SH-SY5Y (cell line): ENCODE results near the gene CD2.

Experiments used
- GATA2 ChIP-seq: IDR thresholded peaks from 2 replicates; pipeline ENCODE4 v1.6.1; 2011; ENCODE audit warnings: mild to moderate bottlenecking, low read depth, low read length
- GATA3 ChIP-seq: IDR thresholded peaks from 2 replicates; pipeline ENCODE4 v1.6.1; 2011; ENCODE audit warnings: low read depth, mild to moderate bottlenecking, low read length, moderate library complexity

The CD2 gene

DNA sequence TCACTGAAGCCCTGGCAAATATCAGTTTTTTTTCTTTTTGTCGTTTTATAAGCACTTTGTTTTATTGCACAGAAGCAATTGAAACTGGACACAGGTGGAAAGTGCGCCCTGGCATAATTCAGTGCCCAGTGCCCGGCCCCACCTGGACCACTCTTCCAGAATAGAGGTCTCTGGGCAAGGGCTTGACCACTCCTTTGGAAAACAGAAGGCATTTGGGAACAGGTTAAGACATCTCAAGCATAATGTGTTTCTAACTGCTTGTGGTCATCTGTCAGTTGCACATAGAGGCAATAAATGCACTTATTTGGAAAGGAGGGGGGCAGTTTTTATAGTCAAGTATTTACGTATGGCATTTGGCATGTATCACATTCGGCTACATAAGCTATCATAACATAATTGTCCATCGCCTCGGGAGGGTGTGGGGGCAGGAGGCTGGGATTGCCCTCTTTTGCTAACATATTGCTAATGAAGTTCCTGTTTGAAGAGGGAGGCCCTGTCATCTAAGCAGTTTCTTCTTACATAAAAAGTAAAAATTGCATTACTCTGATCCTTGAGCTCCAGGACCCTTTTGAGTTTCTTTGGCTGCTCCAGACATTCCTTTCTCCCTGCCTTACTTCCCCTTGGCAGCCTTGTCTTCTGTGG is 14.7 kb upstream of the CD2 start:
- TF ChIP-seq GATA2 (no peak), GATA3 (no peak)

DNA sequence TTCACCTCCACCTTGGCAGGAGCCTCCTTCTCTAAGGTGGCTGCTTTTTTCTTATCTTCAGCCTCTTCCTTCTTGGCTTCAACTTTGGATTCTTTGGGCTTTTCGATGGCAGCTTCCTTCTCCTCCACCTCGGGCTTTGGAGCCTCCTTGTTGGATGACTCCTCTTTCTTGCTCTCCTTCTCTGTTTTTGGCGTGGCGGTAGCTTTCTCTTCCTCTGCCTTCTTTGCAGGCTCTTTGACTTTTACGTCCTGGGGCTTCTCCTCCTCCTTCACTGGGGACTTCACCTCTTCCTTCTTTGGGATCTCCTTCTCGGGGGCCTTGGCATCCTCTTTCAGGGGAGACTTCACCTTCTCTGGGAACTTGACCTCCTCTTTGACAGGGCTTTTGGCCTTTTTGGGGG is 13.9 kb upstream of the CD2 start:
- TF ChIP-seq GATA2 (no peak), GATA3 (no peak)

DNA sequence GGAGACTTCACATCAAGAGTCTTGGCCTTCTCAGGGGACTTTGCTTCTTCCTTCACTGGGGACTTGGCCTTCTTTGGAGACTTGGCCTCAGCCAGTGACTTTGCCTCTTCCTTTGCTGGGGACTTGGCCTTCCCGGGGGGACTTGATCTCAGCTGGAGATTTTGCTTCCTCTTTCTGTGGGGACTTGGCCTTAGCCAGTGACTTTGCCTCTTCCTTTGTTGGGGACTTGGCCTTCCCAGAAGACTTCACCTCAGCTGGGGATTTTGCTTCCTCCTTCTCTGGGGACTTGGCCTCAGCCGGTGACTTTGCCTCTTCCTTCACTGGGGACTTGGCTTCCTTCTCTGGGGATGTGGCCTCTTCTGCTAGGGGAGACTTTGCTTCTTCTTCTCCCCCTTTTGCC is 13.5 kb upstream of the CD2 start:
- TF ChIP-seq GATA3 (no peak), GATA2 (no peak)

DNA sequence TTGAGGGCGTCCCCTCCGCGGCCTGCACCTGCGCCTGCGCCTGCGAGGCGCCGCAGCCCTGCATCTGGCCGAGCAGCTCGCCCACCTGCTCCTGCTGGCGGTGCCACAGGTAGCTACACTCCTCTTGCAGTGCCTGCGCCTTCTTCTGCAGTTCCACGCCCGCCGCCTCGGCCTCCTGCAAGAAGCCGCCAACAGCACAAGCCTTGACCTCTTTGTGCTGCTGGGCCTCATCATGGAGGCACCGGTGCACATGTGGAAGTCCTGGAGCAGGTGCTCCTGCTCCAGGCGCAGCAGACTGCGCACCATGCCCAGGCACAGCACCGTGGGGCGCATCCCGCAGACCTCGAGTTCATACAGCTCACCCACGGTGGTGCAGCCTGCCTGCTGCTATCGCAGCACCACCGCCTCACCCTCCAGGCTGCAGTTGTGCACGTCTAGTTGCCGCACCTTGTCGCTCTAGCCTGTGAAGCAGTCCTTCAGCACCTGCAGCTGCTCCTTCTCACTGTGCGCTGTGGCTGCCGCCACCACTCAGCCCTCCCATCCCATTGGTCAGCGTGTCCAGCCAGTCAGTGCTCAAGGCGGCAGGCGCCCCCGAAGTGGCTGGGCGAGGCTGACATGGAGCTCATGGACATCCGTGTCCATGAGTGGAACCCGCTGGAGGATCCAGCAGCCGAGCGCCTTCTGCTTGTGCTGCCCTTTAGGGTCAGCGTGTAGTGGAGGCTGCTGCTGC is 12.2 kb upstream of the CD2 start:
- TF ChIP-seq GATA2 (no peak), GATA3 (no peak)

DNA sequence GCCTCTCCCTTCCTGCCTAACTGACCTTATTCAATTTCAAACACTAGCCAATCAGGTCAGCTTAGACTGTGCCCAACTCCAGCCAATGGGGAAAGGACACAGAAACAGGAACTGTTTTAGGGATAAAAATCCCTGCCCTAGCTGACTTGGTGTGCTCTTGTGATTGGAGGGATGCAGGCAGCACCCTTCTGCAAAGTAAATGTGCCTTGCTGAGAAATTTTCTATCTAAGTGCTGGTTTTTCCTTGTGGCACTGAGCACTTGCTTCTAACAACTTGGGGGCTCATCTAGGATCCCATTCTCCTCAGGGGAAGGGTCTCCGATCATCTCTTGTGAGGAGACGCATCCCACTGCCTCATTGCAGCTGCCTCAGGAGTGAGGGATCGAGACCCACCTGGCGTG is 10.7 kb upstream of the CD2 start:
- no peak for TF ChIP-seq GATA3
- no peak for TF ChIP-seq GATA2

DNA sequence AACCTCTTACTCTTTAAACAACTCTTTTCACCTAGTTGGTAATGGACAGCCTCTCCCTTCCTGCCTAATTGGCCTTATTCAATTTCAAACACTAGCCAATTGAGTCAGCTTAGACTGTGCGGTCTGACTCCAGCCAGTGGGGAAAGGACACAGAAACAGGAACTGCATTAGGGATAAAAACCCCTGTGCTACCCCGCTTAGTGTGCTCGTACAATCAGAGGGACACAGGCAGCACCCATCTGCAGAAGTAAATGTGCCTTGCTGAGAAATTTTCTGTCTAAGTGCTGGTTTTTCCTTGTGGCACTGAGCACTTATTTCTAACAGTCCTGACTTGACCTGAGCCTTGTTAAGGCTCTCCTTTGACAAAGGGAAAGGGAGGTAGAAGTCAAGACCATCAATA is 6.0 kb upstream of the CD2 start:
- TF ChIP-seq GATA2: no peak
- no peak for TF ChIP-seq GATA3

DNA sequence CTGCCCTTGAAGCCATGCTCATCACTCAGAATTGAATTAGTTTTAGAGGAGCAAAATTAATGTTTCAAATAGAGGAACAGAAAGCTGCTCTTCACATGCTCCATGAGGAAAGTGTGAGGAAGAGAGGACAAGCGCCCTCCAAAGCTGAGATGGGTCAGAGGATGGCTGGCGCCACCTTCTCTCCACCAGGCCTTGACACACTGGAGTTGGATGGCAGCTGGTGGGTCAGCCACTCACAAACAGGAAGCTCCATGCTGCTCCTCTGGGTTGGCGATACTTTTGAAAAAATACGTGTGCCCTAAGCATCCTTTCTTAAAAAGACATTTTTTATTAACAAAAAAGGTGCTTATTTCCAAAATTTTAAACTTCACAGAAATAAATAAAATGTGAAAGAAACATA is 3.1 kb upstream of the CD2 start:
- no peak for TF ChIP-seq GATA2

DNA sequence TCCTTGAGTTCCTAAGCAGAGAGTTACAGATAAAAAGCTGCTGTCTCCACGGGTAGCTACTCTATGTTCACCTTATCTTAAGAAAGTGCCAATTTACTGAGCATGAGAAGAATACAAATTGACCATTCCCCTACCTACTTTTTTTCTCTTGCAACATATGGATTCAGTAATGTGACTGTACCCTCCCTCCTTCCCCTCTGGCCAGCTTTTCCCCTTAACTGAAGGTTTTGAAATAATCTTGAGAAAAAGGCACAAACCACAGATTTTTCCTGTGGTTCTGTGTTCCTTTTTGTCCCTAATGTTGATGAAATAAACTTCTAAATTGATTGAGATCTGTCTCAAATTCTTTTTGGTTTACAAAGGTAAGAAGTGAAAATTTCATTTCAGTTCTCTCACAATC is 2.6 kb upstream of the CD2 start:
- TF ChIP-seq GATA3 (no peak), GATA2 (no peak)

DNA sequence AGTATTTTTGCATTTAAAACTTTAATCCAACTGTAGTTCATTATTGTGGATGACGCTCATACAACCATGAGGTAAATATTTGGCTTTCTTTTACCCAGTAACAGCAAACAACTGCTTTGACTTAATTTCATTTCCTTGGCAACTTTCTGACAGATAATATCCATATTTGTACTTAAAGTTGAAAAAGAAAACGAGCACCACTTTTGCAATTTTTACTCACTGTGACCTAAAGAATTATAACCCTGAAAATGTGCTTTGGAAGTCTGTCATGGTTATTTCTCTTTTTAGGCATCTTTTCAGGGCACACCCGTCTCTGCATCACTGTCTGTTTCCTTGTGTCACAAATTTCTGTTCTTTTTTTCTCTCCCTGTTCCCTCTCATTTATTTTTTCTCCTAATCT is 918 bp upstream of the CD2 start:
- TF ChIP-seq GATA3: no peak

DNA sequence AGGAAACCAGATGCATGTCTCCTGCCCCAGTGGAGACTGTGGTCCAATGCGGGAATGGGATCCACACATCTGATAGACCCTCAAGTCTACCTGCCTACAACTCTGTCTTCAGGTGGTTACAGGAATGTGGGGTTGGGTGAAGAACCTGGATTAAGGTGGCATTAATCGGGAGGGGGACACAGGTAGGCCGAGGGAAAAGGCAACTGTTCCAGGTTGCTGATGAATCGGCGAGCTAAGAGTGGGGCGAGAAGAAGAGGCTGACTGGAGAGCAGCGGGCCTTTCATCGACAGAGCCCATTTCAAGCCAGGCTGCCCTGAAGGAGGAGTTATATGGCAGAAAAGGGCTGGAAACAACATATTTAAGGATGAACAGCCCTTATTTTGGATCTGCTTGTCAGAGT is 836 bp downstream of the CD2 start:
- TF ChIP-seq GATA2: no peak
- TF ChIP-seq GATA3: no peak

DNA sequence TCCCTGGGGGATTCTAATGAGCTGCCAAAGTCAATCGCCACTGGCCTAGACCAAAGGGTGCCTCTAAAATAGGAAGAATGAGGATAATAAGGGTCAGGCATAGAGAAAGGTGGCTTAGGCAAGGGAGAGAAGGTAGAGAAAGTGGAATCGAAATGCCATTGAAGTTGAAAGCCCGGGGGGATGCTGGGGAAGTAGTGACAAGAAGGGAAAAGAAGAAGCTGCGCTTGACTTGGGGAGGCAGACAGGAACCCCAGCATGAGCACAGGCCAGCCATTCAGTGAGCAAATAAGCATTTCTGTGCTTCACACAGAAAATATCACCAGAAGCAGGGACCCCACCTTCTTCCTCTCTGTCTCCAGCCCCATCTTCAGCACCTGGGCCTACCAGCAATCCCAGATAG is 1.5 kb downstream of the CD2 start:
- TF ChIP-seq GATA3 (no peak), GATA2 (no peak)

DNA sequence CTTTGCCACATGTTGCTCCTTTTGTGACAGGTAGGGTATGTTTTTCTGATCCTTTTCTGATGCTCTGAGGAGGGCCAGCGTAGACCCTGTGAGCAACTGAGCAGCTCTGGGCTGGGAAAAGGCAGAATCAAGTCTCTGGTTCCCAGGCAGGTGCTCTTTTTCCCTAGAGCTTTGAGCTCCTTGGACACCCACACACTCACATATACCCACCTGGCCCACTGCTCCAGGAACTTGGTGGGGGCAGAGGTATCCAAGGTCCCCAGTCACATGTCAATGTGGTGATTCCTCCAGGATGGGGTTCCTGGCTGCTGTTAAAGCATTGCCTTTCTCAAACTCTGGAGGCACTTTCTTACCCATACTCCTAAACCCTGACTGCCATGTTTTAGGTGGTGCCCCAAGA is 5.4 kb downstream of the CD2 start:
- TF ChIP-seq GATA2 (no peak), GATA3 (no peak)

DNA sequence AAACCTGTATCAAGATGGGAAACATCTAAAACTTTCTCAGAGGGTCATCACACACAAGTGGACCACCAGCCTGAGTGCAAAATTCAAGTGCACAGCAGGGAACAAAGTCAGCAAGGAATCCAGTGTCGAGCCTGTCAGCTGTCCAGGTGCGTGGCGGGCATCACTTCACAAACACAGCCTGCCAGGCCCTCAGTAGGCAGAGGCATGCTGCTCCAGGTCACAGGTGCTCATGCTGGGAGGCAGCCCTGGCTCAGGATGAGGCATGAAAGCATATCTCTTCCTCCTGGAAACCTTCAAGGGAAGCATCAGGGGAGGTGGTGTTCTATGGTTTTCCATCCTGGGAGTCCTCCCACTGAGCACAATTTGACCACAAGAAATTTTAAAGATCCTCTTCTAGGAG is 6.3 kb downstream of the CD2 start:
- no peak for TF ChIP-seq GATA3

DNA sequence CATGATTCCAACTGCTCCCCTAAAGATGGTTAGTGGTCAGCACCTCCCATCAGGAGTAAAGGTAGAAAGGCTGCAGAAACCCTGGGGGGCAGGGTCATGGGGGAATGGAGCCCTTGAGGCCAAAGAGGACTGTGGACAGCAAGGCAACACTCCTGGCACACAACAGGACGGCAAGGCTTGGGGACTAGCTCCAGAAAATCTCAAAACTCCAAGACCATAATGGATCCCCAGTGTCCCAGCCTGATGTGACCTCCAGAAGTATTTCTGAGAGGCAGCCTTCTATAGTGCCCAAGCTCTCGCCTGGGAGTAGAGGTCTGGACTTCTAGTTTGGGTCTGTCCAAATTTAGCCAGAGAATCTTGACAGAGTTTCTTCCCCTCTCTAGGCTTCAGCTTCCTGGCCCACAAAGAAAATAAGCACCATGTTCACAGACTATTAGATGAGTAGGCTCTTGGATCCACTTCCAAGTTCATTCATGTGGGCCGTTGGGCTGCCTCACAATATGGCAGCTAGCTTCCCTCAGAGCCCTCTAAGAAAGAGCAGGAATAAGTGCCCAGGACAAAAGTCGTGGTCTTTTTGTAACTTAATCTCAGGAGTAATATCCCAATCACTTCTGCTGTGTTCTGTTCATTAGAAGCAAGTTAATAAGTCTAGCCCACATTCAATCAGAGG is 6.9 kb downstream of the CD2 start:
- TF ChIP-seq GATA2: no peak
- TF ChIP-seq GATA3: no peak

DNA sequence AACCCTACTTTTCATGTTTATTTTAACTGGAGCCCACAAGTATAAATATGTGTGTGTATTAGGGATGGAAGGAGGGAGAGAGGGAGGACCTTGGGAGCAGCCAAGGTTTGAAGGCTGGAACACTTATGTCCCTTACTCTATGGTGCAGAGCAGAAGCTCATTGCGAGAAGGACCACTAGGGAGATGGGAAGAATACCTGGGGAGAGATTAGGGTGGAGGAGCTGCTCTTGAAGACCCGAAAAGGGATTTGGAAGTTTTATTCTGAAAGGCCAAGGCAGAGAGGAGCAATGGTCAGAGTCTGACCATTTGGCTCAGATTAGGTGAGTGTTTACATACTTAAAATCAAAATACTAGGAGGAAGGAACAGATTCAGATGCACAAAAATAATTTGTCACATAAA is 8.1 kb downstream of the CD2 start:
- TF ChIP-seq GATA2: no peak
- TF ChIP-seq GATA3: no peak
